GM12878 (cell line): ENCODE results near the gene STKLD1.
"Not testable (repeated sequence)": the region's sequence is repeated elsewhere in the genome, so short reads cannot be mapped to it uniquely, and the experiment has no call there.

Source experiments
- EGR1 ChIP-seq, 2 experiments: IDR thresholded peaks; 1 replicate in 1 of 2; 2 replicates in 1 of 2; pipeline ENCODE4 v1.6.1; 2011 to 2012; ENCODE audit warnings: low read depth in 2 of 2, low read length in 2 of 2, borderline replicate concordance in 1 of 2, mild to moderate bottlenecking in 1 of 2, moderate library complexity in 1 of 2
- EZH2 ChIP-seq: IDR thresholded peaks from 2 replicates; pipeline ENCODE4 v1.6.1; 2012; ENCODE audit warnings: low read depth, mild to moderate bottlenecking, control low read depth, inconsistent platforms, low read length, borderline replicate concordance; ENCODE audit not compliant: control insufficient read depth
- JUNB ChIP-seq: IDR thresholded peaks from 2 replicates; pipeline ENCODE4 v1.6.1; 2016; ENCODE audit warnings: antibody characterized with exemption, mild to moderate bottlenecking
- KAT2A ChIP-seq: conservative IDR thresholded peaks from 2 replicates; pipeline ENCODE4 v1.6.1; 2011; ENCODE audit warnings: low read depth, low read length; ENCODE audit not compliant: control insufficient read depth
- NBN ChIP-seq: fragments of 450-650 bp; IDR thresholded peaks from 2 replicates; pipeline ENCODE4 v1.6.1; 2016
- POLR2A ChIP-seq: IDR thresholded peaks from 2 replicates; pipeline ENCODE4 v1.6.1; 2011; ENCODE audit warnings: low read depth, mild to moderate bottlenecking, low read length
- POLR2AphosphoS5 ChIP-seq: IDR thresholded peaks from 2 replicates; pipeline ENCODE4 v1.6.1; 2011; ENCODE audit warnings: mild to moderate bottlenecking, low read length, inconsistent platforms
- SMAD5 ChIP-seq: IDR thresholded peaks from 2 replicates; pipeline ENCODE4 v1.6.1; 2016; ENCODE audit warnings: antibody characterized with exemption, low read depth
- SRF ChIP-seq, 2 experiments: IDR thresholded peaks; 2 replicates each; pipeline ENCODE4 v1.6.1; 2011; ENCODE audit warnings: low read depth in 2 of 2, low read length in 2 of 2, mild to moderate bottlenecking in 1 of 2, moderate library complexity in 1 of 2
- ZNF622 ChIP-seq: fragments of 450-650 bp; IDR thresholded peaks from 2 replicates; pipeline ENCODE4 v1.6.1; 2017; ENCODE audit warnings: mild to moderate bottlenecking, inconsistent platforms
- TF ChIP-seq, protein P1 (sequence below), 3 experiments: IDR thresholded peaks in 2 of 3; conservative IDR thresholded peaks in 1 of 3; 2 replicates each; pipeline ENCODE4 v1.5.1; 2011; ENCODE audit warnings: low read depth in 3 of 3, low read length in 3 of 3, mild to moderate bottlenecking in 3 of 3, control low read depth in 2 of 3, moderate library complexity in 2 of 3, inconsistent platforms in 1 of 3, mixed read lengths in 1 of 3; ENCODE audit not compliant: control insufficient read depth in 2 of 3, insufficient read depth in 1 of 3; ENCODE audit errors: extremely low read depth in 1 of 3
- TF ChIP-seq, protein P2 (sequence below): fragments of 450-650 bp; IDR thresholded peaks from 2 replicates; pipeline ENCODE4 v1.6.1; 2014; ENCODE audit warnings: mild to moderate bottlenecking
- TF ChIP-seq, protein P3 (sequence below): fragments of 150-350 bp; IDR thresholded peaks from 2 replicates; pipeline ENCODE4 v1.6.1; 2016; ENCODE audit warnings: low read depth, low read length

DNA sequence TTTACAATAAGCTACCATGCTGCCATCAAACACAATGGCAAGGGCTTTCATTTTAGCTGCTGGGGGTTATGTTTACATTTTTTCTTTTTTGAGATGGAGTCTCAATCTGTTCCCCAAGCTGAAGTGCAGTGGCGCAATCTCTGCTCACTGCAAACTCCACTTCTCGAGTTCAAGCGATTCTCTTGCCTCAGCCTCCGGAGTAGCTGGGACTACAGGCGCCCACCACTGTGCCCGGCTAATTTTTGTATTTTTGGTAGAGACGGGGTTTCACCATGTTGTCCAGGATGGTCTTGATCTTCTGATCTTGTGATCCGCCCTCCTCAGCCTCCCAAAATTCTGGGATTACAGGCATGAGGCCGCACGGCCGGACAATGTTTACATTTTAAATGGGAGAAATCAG is 41.3 kb upstream of the STKLD1 start:
- not testable (repeated sequence) for TF ChIP-seq EZH2; POLR2AphosphoS5; KAT2A; EGR1 (IDR thresholded peaks at IDR 0.05; ENCODE audit: borderline replicate concordance in 1 of 2, low read depth in 2 of 2, low read length in 2 of 2); JUNB; SRF (IDR thresholded peaks at IDR 0.05; ENCODE audit: low read depth in 2 of 2, low read length in 2 of 2); ZNF622; POLR2A; NBN; SMAD5
- TF ChIP-seq, protein P1, sequence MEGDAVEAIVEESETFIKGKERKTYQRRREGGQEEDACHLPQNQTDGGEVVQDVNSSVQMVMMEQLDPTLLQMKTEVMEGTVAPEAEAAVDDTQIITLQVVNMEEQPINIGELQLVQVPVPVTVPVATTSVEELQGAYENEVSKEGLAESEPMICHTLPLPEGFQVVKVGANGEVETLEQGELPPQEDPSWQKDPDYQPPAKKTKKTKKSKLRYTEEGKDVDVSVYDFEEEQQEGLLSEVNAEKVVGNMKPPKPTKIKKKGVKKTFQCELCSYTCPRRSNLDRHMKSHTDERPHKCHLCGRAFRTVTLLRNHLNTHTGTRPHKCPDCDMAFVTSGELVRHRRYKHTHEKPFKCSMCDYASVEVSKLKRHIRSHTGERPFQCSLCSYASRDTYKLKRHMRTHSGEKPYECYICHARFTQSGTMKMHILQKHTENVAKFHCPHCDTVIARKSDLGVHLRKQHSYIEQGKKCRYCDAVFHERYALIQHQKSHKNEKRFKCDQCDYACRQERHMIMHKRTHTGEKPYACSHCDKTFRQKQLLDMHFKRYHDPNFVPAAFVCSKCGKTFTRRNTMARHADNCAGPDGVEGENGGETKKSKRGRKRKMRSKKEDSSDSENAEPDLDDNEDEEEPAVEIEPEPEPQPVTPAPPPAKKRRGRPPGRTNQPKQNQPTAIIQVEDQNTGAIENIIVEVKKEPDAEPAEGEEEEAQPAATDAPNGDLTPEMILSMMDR (IDR thresholded peaks at IDR 0.05 in 2 of 3, conservative IDR thresholded peaks at IDR 0.05 in 1 of 3; ENCODE audit: control insufficient read depth in 2 of 3, extremely low read depth in 1 of 3, insufficient read depth in 1 of 3, low read depth in 3 of 3, low read length in 3 of 3): not testable (repeated sequence)
- TF ChIP-seq, protein P2, sequence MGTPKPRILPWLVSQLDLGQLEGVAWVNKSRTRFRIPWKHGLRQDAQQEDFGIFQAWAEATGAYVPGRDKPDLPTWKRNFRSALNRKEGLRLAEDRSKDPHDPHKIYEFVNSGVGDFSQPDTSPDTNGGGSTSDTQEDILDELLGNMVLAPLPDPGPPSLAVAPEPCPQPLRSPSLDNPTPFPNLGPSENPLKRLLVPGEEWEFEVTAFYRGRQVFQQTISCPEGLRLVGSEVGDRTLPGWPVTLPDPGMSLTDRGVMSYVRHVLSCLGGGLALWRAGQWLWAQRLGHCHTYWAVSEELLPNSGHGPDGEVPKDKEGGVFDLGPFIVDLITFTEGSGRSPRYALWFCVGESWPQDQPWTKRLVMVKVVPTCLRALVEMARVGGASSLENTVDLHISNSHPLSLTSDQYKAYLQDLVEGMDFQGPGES: not testable (repeated sequence)
- TF ChIP-seq, protein P3, sequence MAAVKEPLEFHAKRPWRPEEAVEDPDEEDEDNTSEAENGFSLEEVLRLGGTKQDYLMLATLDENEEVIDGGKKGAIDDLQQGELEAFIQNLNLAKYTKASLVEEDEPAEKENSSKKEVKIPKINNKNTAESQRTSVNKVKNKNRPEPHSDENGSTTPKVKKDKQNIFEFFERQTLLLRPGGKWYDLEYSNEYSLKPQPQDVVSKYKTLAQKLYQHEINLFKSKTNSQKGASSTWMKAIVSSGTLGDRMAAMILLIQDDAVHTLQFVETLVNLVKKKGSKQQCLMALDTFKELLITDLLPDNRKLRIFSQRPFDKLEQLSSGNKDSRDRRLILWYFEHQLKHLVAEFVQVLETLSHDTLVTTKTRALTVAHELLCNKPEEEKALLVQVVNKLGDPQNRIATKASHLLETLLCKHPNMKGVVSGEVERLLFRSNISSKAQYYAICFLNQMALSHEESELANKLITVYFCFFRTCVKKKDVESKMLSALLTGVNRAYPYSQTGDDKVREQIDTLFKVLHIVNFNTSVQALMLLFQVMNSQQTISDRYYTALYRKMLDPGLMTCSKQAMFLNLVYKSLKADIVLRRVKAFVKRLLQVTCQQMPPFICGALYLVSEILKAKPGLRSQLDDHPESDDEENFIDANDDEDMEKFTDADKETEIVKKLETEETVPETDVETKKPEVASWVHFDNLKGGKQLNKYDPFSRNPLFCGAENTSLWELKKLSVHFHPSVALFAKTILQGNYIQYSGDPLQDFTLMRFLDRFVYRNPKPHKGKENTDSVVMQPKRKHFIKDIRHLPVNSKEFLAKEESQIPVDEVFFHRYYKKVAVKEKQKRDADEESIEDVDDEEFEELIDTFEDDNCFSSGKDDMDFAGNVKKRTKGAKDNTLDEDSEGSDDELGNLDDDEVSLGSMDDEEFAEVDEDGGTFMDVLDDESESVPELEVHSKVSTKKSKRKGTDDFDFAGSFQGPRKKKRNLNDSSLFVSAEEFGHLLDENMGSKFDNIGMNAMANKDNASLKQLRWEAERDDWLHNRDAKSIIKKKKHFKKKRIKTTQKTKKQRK: not testable (repeated sequence)
